HG02798 (cell line): ENCODE results near the gene RYR1.
"Not testable (repeated sequence)": the region's sequence is repeated elsewhere in the genome, so short reads cannot be mapped to it uniquely, and the experiment has no call there.

Experiments
- ATAC-seq: cut with Tn5 transposase; IDR thresholded peaks from one replicate; pipeline ENCODE4 v1.9.1; 2021; ENCODE audit warnings: mild to moderate bottlenecking; ENCODE audit not compliant: unreplicated experiment, poor library complexity

The RYR1 gene

DNA sequence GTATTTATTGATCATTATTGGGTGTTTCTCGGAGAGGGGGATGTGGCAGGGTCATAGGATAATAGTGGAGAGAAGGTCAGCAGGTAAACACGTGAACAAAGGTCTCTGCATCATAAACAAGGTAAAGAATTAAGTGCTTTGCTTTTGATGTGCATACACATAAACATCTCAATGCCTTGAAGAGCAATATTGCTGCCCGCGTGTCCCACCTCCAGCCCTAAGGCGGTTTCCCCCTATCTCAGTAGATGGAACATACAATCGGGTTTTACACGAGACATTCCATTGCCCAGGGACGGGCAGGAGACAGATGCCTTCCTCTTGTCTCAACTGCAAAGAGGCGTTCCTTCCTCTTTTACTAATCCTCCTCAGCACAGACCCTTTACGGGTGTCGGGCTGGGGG is 197.8 kb downstream of the RYR1 start:
- ATAC-seq = not testable (repeated sequence)

DNA sequence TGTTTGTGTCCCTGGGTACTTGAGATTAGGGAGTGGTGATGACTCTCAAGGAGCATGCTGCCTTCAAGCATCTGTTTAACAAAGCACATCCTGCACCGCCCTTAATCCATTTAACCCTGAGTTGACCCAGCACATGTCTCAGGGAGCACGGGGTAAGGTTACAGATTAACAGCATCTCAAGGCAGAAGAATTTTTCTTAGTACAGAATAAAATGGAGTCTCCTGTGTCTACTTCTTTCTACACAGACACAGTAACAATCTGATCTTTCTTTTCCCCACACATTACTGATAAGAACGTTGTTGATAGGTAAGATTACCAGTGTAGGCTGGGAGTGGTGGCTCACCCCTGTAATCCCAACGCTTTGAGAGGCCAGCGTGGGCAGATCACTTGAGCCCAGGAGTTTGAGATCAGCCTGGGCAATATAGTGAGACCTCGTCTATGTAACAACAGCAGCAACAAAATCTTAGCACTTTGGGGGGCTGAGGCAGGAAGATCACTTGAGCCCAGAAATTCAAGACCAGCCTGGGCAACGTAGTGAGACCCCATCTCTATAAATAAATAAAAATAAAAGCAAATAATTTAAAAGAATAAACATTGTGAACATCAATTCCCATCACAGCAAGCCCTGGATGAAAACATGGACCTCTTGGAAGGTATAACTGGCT is 198.5 kb downstream of the RYR1 start:
- not testable (repeated sequence) for ATAC-seq

DNA sequence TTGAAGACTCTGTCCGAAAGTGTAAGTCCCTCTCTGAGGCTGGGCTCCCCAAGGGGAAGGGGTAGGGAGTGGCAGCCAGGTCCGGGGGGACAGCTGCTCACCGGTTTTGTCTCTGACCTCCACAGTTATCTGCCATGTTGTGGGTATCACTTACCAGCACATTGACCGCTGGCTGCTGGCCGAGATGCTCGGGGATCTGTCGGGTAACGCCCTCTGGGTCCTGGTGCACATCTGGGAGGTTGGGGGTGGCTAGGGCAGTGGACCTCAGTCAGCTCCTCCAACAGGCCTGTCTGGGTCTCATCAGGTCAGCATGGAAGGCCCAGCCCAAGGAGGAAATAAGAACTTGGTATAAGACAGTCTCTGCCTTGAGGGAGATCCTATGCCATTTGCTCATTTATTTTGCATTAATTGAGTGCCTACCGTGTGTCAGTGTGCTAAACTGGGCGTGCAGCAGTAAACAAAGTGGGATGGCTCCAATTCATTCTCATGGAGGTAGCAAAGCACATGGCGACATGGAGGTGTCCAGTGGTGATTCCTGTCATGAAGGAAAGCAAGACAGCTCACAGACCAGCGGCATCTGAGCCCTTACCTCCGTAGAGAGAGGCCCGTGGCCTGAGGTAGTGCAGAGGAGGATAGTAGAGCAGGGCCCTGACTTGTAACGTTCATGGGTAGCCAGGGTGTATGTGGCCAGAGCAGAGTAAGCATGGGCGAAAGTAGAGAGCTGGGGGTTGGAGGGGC is 199.2 kb downstream of the RYR1 start:
- ATAC-seq = no peak

- ATAC-seq = no peak
These were observed 201.4 kb downstream of the RYR1 start for GRCh38 chr19:38634757-38635482.

DNA sequence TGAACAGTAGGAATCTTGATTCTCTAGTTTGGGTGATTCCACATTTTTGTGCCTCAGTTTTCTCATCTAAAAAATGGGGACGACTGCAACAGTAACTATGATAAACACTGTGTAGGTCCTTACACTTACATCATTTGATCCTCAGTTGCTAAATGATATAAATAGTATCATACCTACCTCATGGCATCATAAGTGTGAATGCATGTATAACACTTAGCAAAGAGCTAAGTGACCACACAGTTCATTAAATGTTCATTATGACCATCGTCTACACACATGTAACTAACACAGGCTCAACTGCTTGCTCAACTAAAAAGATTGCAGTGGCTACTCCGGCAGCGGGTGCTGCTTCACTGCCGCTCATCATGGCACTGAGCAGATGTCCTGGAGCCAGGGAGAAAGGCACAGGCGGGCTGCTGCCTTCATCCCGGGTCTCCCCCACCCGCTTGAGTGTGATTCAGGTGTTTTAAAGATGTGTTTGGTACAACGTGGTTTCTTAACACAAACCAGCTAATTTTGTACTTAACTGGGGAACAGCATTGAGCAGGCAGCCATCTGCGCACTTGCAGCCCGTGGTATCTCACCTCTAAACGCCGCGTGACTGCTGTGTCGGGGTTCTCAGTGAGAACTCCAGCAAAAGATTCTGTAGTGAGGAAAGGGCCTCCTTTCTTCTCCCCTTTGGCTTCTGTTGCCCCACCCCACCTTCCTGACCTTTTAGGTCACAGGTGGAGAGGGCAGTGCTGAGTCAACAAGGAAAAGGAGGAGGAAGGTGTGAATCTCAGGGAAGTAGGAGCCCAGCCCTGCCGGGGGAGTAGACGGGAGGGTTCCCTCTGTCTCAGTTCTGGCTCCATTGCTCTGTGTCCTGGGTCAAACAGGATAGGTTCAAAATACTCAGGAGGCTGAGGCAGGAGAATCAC is 202.2 kb downstream of the RYR1 start:
- no peak for ATAC-seq
